Tibial nerve (tissue), 3 donors: ENCODE measurements around the gene NTRK1.

Source experiments
- POLR2A ChIP-seq, 2 donors: fragments of 450-650 bp; IDR thresholded peaks; one replicate each; pipeline ENCODE4 v1.6.1; 2017; ENCODE audit warnings: antibody characterized with exemption in 2 of 2, mild to moderate bottlenecking in 2 of 2, moderate library complexity in 2 of 2
- TF ChIP-seq, protein P1 (sequence below), 5 experiments: fragments of 200-600 bp in 3 of 5; fragments of 450-650 bp in 2 of 5; sonication (generic) in 3 of 5; IDR thresholded peaks; one replicate each; pipeline ENCODE4 v1.5.1; 2016 to 2019; ENCODE audit warnings: antibody characterized with exemption in 5 of 5, mild to moderate bottlenecking in 3 of 5, moderate library complexity in 2 of 5

DNA sequence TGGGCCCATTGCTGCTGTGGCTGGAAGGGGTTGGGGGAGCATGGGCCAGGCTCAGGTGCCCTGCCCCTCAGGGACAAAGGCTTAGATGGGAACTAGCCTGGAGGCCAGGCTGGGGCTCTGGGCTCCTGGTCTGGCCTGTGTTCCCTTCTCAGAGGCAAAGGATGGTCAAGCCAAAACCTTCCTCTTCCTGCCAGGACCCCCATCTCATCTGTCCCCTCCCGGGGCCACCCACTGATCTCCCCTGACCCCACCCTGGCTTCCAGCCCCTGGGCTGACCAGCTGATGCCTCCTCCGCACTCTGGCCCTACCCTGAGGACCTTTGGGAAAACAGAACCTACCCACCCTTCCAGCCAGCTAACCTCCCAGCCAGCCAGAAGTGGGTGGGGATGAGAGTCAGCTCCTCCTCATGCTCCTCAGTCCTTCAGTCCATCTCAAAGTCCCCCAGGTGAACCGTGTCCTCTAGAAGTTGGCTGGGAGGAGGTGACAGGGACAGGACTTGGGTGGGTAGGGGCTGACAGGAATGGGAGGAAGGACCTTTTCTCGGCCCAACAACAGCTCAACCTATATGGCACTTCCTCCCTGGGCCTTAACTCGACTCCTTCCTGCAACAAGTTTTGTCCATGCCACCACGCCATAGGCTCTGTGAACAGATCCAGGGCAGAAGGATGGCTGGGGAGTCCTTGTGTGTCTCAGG is 40.4 kb downstream of the NTRK1 start:
- TF ChIP-seq, protein P1, sequence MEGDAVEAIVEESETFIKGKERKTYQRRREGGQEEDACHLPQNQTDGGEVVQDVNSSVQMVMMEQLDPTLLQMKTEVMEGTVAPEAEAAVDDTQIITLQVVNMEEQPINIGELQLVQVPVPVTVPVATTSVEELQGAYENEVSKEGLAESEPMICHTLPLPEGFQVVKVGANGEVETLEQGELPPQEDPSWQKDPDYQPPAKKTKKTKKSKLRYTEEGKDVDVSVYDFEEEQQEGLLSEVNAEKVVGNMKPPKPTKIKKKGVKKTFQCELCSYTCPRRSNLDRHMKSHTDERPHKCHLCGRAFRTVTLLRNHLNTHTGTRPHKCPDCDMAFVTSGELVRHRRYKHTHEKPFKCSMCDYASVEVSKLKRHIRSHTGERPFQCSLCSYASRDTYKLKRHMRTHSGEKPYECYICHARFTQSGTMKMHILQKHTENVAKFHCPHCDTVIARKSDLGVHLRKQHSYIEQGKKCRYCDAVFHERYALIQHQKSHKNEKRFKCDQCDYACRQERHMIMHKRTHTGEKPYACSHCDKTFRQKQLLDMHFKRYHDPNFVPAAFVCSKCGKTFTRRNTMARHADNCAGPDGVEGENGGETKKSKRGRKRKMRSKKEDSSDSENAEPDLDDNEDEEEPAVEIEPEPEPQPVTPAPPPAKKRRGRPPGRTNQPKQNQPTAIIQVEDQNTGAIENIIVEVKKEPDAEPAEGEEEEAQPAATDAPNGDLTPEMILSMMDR (IDR thresholded peaks at IDR 0.05), result no peak
- TF ChIP-seq POLR2A (IDR thresholded peaks at IDR 0.05), result no peak
